ENCODE measurements around the gene TGFBR2.
A peak's percentile ranks its signal among the peaks of the same experiment; 100 is the strongest.

The TGFBR2 gene

DNA sequence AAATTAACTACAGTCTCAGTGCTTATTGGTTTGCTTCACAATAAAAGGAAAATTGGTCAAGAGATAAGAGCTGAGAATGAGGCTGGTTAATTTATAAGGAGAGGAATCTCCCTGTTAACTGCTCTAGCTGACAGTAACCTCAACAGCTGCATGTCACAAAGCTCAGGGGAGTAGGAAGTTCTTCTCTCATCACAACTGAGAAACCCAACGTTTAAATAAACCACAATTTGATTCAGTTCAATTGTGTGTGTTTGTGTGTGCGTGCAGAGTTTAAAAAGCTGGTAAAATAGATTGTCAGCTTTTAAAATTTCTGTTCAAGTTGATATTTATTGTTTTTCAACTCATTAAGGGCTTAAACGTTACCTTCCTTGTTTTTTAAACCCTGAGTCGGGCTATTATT, 3.5 kb upstream of the TGFBR2 start:
- TF ChIP-seq REST (IDR thresholded peaks at IDR 0.05; ENCODE audit: insufficient replicate concordance, low read depth) (no peak), SPI1 (IDR thresholded peaks at IDR 0.05; ENCODE audit: borderline replicate concordance, low read depth) (no peak), CTCF (IDR thresholded peaks at IDR 0.05; ENCODE audit: insufficient read depth, low read length) (no peak), POLR2AphosphoS5 (IDR thresholded peaks at IDR 0.05; ENCODE audit: low read depth) (no peak), GABPA (IDR thresholded peaks at IDR 0.05; ENCODE audit: low read depth) (no peak)
- DNase-seq (ENCODE audit: low read depth in 1 of 2, low spot score in 1 of 2) = peak in 1 of 2 experiments; percentile 59
- peak overlapping the region; percentile 97 for H3K27ac ChIP-seq (replicated peaks)
- no peaks in the 10 kb centered on the region for H3K27me3 ChIP-seq (ENCODE audit: insufficient read depth, poor library complexity, severe bottlenecking)
- no peak overlapping the region for H3K4me3 ChIP-seq (replicated peaks; ENCODE audit: insufficient read depth, low read length)

DNA sequence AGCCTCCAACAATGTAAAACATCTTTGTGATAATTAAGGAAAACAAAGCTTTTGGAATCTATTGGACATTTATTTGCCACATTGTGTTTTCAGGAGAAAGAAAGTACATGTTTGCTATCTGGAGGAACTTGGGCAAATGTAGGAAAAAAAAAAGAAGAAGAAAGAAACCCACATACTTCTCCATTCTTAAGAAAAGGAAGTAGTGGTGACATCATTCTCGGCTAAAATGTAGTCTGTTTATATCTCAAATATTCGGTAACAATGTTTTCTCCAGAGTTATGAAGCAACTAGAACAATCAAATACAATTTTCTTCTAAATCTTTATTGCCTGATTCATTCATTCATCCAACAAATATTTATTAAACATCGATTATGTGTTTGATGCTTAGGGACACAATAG, 2.3 kb upstream of the TGFBR2 start:
- no peak overlapping the region; the same call in 1 of the 2 replicates for H3K4me3 ChIP-seq (replicated peaks; ENCODE audit: insufficient read depth, low read length)
- no peaks in the 10 kb centered on the region for H3K27me3 ChIP-seq (ENCODE audit: insufficient read depth, poor library complexity, severe bottlenecking)
- DNase-seq (ENCODE audit: low read depth in 1 of 2, low spot score in 1 of 2) = peak; percentile 39 to 54
- TF ChIP-seq GABPA (IDR thresholded peaks at IDR 0.05; ENCODE audit: low read depth) = no peak
- TF ChIP-seq POLR2AphosphoS5 (IDR thresholded peaks at IDR 0.05; ENCODE audit: low read depth) = no peak
- TF ChIP-seq REST (IDR thresholded peaks at IDR 0.05; ENCODE audit: insufficient replicate concordance, low read depth) = no peak
- TF ChIP-seq SPI1 (IDR thresholded peaks at IDR 0.05; ENCODE audit: borderline replicate concordance, low read depth) = peak; percentile 21; the same call in 1 of the 2 replicates
- no peak for TF ChIP-seq CTCF (IDR thresholded peaks at IDR 0.05; ENCODE audit: insufficient read depth, low read length)
- peak overlapping the region; percentile 97 for H3K27ac ChIP-seq (replicated peaks)

DNA sequence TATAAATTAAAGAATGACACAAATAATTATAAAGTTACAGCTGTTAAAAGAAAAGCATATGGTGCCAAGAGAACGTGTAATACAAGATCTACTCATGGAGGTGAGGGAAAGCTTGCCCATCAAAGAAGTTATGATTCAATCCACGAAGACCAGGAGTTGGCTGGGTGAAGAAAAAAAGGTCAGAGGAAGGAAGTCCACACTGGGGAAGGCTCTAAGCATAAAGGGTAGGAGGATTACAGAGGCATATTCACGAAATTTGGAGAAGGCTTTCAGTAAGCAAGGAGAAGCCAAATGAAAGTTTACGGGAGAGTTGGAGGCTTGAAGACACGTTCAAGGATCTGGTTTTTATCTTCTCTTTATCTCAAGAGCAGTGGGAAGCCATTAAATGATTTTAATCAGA, 1.8 kb upstream of the TGFBR2 start:
- Histone ChIP-seq H3K27ac (replicated peaks) (peak overlapping the region; percentile 97), H3K4me3 (replicated peaks; ENCODE audit: insufficient read depth, low read length) (peak overlapping the region; percentile 9), H3K27me3 (ENCODE audit: insufficient read depth, poor library complexity, severe bottlenecking) (no peaks in the 10 kb centered on the region)
- DNase-seq (ENCODE audit: low read depth in 1 of 2, low spot score in 1 of 2) = peak in 1 of 2 experiments; percentile 54
- TF ChIP-seq GABPA (IDR thresholded peaks at IDR 0.05; ENCODE audit: low read depth) (no peak), POLR2AphosphoS5 (IDR thresholded peaks at IDR 0.05; ENCODE audit: low read depth) (0 out of 2 replicates have a peak, but pooled peaks have one; percentile 30), SPI1 (IDR thresholded peaks at IDR 0.05; ENCODE audit: borderline replicate concordance, low read depth) (peak; percentile 65; the same call in 1 of the 2 replicates)

GRCh38 chr3:30605005-30605404, 1.4 kb upstream of the TGFBR2 start:
- H3K4me3 ChIP-seq (replicated peaks; ENCODE audit: insufficient read depth, low read length) = peak overlapping the region; percentile 9
- DNase-seq (ENCODE audit: low read depth in 1 of 2, low spot score in 1 of 2) = no peak
- peak overlapping the region; percentile 97 for H3K27ac ChIP-seq (replicated peaks)
- TF ChIP-seq GABPA (IDR thresholded peaks at IDR 0.05; ENCODE audit: low read depth) = no peak
- no peak for TF ChIP-seq POLR2AphosphoS5 (IDR thresholded peaks at IDR 0.05; ENCODE audit: low read depth)
- TF ChIP-seq SPI1 (IDR thresholded peaks at IDR 0.05; ENCODE audit: borderline replicate concordance, low read depth) = no peak
- no peak for TF ChIP-seq CTCF (IDR thresholded peaks at IDR 0.05; ENCODE audit: insufficient read depth, low read length)
- no peak for TF ChIP-seq REST (IDR thresholded peaks at IDR 0.05; ENCODE audit: insufficient replicate concordance, low read depth)
- H3K27me3 ChIP-seq (ENCODE audit: insufficient read depth, poor library complexity, severe bottlenecking) = no peaks in the 10 kb centered on the region

All from HL-60 (cell line).